D721Med (cell line): ENCODE data around the gene C9.

ENCODE experiments used
- DNase-seq: peaks from one replicate; pipeline ENCODE4 v3.0.0; 2011; ENCODE audit warnings: low spot score; ENCODE audit not compliant: insufficient read length
- FAIRE-seq: peaks from 2 replicates; lab custom pipeline; 2011; peaks lifted over from hg19 to GRCh38; lab: Jason Lieb, UNC
- TF ChIP-seq, protein P1 (sequence below): IDR thresholded peaks from 2 replicates; pipeline ENCODE4 v1.5.1; 2012; ENCODE audit warnings: mild to moderate bottlenecking, control low read depth; ENCODE audit not compliant: insufficient read depth; ENCODE audit errors: missing control alignments

Gene C9

DNA sequence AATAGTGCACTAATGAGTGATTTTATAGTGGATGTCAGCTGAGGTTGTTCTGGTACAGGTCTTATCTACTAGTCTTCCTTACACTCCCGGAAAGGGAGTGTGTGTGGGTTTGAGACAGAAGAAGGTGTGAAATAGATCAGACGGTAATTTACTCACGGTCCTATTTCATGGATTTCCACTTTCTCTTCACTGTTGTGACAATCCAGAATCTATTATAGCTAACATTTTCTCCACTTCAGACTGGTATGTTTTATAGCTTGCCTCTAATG is 7.0 kb upstream of the C9 start:
- DNase-seq = no peak
- TF ChIP-seq, protein P1, sequence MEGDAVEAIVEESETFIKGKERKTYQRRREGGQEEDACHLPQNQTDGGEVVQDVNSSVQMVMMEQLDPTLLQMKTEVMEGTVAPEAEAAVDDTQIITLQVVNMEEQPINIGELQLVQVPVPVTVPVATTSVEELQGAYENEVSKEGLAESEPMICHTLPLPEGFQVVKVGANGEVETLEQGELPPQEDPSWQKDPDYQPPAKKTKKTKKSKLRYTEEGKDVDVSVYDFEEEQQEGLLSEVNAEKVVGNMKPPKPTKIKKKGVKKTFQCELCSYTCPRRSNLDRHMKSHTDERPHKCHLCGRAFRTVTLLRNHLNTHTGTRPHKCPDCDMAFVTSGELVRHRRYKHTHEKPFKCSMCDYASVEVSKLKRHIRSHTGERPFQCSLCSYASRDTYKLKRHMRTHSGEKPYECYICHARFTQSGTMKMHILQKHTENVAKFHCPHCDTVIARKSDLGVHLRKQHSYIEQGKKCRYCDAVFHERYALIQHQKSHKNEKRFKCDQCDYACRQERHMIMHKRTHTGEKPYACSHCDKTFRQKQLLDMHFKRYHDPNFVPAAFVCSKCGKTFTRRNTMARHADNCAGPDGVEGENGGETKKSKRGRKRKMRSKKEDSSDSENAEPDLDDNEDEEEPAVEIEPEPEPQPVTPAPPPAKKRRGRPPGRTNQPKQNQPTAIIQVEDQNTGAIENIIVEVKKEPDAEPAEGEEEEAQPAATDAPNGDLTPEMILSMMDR = no peak
- FAIRE-seq = no peak

DNA sequence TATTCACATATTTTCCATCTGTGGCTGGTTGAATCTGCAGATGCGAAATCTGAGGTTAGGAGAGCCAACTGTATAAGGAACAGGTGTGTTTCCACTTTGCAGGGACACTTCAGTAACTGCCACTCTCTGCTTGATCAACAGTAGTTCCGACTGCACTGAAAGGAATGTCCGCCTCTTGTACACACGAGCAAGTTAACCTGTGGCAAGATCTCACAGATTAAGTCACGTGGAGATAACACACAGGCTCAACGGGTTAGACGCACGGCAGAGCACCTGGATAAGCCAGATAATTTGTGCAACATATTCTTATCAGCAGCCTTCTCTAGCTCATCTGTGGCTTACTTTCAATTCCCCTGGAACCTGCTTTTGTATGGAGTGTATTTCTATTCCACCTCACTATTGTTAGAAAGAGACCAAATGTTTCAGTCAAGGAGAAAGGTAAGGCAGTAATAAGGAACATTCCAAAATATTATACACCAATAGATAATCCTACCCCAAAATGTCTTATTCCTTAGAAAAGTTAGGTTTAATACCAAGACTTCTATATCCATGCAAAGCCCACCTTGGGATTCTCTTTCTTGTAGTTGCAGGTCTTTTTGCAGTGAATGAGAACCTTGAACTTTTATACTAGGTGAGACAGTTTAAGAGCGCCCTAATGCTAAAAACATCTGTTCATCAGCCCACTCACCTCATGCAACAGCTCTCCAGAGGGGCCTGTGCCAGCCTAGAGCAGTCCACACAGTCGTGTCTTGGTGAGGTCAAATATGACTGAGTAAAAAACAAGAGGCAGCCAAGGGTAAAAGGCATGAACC is 6.5 kb upstream of the C9 start:
- no peak for DNase-seq
- FAIRE-seq = no peak
- TF ChIP-seq, protein P1 = no peak

DNA sequence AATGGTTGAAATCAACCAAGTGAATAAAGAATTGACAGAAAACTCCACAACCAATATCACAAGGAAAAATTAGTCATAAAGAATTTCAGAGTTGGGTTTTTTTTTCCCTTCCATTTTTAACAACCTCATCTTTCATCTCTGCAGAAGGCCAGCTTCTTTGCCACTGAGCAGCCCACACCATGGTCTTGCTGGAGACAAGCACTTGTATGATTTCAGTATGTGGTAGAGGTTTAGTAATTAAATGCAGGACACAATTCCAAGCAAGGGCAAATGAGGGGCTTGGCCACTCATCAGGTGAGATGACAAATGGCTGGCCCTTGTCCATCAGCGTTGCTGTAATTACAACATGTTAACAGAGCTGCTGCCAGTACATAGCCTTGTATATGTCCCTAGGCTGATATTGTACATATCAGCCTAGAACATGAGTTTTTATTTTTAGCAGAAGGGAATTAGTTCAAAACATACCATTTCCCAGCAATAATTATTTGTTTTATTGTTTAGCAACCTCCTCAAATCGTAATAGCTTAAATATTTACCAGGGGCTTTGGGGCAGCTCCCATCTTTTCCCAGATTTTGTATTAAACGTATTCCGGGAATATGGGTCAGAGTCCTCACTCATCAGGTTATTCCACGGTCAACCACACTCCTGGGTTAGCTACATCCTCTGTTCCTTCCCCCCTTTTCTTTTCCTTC is 5.0 kb upstream of the C9 start:
- no peak for DNase-seq
- FAIRE-seq = no peak
- TF ChIP-seq, protein P1 = no peak

DNA sequence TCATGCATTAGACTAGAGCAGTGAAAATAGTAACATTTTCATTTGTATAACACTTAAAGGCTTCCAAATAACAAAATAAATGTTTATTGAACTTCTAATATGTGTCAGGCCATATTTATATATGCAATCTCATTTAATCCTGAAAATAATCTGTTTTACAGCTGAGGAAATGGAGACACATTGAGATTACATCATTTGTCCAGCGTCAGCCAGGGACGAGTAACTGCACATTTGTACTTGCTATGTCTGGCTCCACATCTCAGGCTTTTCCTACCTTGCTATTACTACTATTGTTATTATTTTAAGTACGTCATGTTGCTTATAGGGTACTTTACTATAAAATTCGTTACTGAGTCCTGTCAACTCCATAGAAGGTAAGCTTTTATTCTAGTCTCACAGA is 3.8 kb upstream of the C9 start:
- no peak for FAIRE-seq
- no peak for DNase-seq
- TF ChIP-seq, protein P1 = no peak

DNA sequence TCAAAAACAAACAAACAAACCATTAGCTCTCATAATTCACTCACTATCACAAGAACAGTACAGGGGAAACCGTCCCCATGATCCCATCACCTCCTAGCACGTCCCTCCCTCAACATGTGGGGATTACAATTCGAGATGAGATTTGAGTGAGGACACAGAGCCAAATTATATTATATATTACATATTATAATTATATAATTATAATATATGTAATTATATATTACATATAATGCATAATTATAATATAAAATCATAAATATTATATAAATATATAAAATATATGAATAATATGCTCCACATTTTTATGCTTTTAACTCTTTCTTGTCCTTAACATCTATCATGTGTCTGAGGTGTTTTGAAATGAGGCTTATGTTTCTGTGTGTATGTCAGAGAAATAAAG is 3.4 kb upstream of the C9 start:
- FAIRE-seq = no peak
- no peak for DNase-seq
- TF ChIP-seq, protein P1 = no peak

DNA sequence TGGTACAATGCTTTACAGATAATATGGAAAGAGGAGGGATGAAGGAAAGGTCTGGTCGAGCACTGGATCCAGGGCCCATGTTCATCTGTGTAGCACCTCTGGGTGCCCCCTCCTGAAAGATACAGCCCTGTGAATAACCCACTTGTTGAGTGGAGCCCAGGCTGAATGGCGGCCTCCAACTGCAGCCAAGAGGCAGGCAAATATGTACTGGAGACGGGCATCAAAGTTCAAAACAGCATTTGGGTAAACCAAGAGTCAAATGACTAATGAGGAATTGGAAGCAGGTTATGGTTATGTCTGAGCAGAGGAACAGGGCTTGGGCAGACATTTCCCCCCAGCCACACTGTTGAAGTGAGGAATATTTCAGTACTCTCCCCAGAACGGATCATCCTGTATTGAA is 1.1 kb downstream of the C9 start:
- no peak for FAIRE-seq
- TF ChIP-seq, protein P1 = no peak
- no peak for DNase-seq

DNA sequence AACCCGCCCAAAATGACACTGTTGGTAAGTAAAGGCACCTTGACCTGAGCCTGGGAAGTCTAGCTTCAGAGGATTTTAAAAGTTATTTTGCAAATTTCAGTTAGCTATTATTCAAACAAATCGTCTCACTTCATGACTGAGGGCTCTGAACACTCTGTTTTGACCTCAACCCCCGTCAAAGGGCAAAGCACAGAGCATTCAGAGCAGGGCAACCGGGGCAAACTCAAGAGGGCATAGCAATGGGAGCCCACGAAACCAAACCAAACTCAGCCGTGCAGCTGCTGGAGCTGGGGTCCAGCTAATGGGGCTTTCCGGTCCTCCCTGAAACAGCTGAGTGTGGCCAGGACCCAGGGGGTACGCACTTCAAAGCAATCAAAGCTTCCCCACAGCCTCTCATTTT is 1.6 kb downstream of the C9 start:
- TF ChIP-seq, protein P1 = no peak
- FAIRE-seq (no peak), DNase-seq (no peak)
